Panc1 (cell line): ENCODE results near the gene HADH. TPM values are rescaled to one million over a fixed set of nuclear protein-coding genes. Genes with fewer than 3 reads are reported as not detected.

ENCODE experiments used
- ATAC-seq: fragments of 200-7000 bp; cut with Tn5 transposase; 2 replicates; pipeline ENCODE4 v1.9.1; 2020; ENCODE audit warnings: mild to moderate bottlenecking, moderate library complexity
- BruUV-seq: library from RNA; stranded (reverse); fragments of 400-500 nt; replicated peaks from 2 replicates; lab custom pipeline; 2021; lab: Mats Ljungman, UMichigan
- CTCF ChIA-PET: fragments of 300-600 bp; sonication (Branson Sonifier 250); formaldehyde crosslinking; loops from one replicate; lab custom pipeline; 2022; ENCODE audit warnings: antibody characterized with exemption; lab: Charles Lee
- POLR2A ChIA-PET: fragments of 300-600 bp; sonication (Branson Sonifier 250); formaldehyde crosslinking; loops from one replicate; lab custom pipeline; 2022; ENCODE audit warnings: antibody characterized with exemption; lab: Charles Lee
- DNase-seq: peaks from one replicate; pipeline ENCODE4 v3.0.0-alpha.2; 2010; ENCODE audit warnings: low read depth, low spot score
- H3K27ac ChIP-seq: 2 replicates; pipeline ENCODE4 v1.5.1; 2011; ENCODE audit warnings: mild to moderate bottlenecking, low read length, inconsistent platforms
- H3K27me3 ChIP-seq: fragments of 200-500 bp; sonication (Bioruptor generic); 2 replicates; pipeline ENCODE4 v1.6.0; 2014; ENCODE audit warnings: low read length, inconsistent platforms; ENCODE audit not compliant: control insufficient read depth, insufficient read depth
- H3K36me3 ChIP-seq: fragments of 200-500 bp; sonication (Bioruptor generic); 2 replicates; pipeline ENCODE4 v1.5.1; 2014; ENCODE audit warnings: inconsistent platforms, mild to moderate bottlenecking, low read length, moderate library complexity; ENCODE audit not compliant: control insufficient read depth, insufficient read depth
- H3K4me1 ChIP-seq: 2 replicates; pipeline ENCODE4 v1.5.1; 2011; ENCODE audit warnings: inconsistent platforms, mild to moderate bottlenecking, low read length, moderate library complexity; ENCODE audit not compliant: control insufficient read depth, insufficient read depth
- H3K4me3 ChIP-seq, 2 experiments: 2 replicates each; pipeline ENCODE4 v1.5.1; 2011 to 2012; ENCODE audit warnings: low read depth in 2 of 2, low read length in 2 of 2, mild to moderate bottlenecking in 2 of 2, inconsistent platforms in 1 of 2, moderate library complexity in 1 of 2
- H3K9me3 ChIP-seq: fragments of 200-500 bp; sonication (Bioruptor generic); 2 replicates; pipeline ENCODE4 v1.5.1; 2014; ENCODE audit warnings: low read depth, mild to moderate bottlenecking, inconsistent platforms, low read length, moderate library complexity; ENCODE audit not compliant: control insufficient read depth, insufficient read depth
- POLR2AphosphoS5 ChIP-seq: IDR thresholded peaks from 2 replicates; pipeline ENCODE4 v1.6.1; 2012; ENCODE audit warnings: mild to moderate bottlenecking, low read depth, low read length, moderate library complexity
- SIN3A ChIP-seq: IDR thresholded peaks from 2 replicates; pipeline ENCODE4 v1.6.1; 2012; ENCODE audit warnings: low read depth, mild to moderate bottlenecking, low read length, moderate library complexity, borderline replicate concordance; ENCODE audit not compliant: insufficient read depth
- TCF7L2 ChIP-seq: IDR thresholded peaks from 2 replicates; pipeline ENCODE4 v1.6.1; 2011; ENCODE audit warnings: mild to moderate bottlenecking, low read depth, low read length, inconsistent platforms
- in situ Hi-C: cut with HindIII; loops from 2 replicates; pipeline ENCODE4 v1.10.0; 2016; ENCODE audit warnings: low sequenced_read_pairs, low pct_unique_long_range_greater_than_20kb
- intact Hi-C: fragments of 100-400 bp; cut with micrococcal nuclease; formaldehyde crosslinking; loops from one replicate; pipeline ENCODE4 v1.10.0; 2022; ENCODE audit not compliant: unreplicated experiment
- total RNA-seq: library from RNA; stranded (reverse); gene quantifications from one replicate; pipeline ENCODE4 v1.2.1, GENCODE V29; 2021; ENCODE audit not compliant: unreplicated experiment
- TF ChIP-seq, protein P1 (sequence below): fragments of 450-650 bp; IDR thresholded peaks from 2 replicates; pipeline ENCODE4 v1.5.1; 2017; ENCODE audit warnings: mild to moderate bottlenecking
- TF ChIP-seq, protein P2 (sequence below), 2 experiments: IDR thresholded peaks; 2 replicates each; pipeline ENCODE4 v1.6.1; 2011 to 2012; ENCODE audit warnings: low read depth in 2 of 2, control low read depth in 1 of 2, low read length in 1 of 2, mild to moderate bottlenecking in 1 of 2, moderate library complexity in 1 of 2; ENCODE audit not compliant: insufficient read depth in 1 of 2

The HADH gene
- total RNA-seq, 1 experiment from 2014 or later, result 20.0 TPM

DNA sequence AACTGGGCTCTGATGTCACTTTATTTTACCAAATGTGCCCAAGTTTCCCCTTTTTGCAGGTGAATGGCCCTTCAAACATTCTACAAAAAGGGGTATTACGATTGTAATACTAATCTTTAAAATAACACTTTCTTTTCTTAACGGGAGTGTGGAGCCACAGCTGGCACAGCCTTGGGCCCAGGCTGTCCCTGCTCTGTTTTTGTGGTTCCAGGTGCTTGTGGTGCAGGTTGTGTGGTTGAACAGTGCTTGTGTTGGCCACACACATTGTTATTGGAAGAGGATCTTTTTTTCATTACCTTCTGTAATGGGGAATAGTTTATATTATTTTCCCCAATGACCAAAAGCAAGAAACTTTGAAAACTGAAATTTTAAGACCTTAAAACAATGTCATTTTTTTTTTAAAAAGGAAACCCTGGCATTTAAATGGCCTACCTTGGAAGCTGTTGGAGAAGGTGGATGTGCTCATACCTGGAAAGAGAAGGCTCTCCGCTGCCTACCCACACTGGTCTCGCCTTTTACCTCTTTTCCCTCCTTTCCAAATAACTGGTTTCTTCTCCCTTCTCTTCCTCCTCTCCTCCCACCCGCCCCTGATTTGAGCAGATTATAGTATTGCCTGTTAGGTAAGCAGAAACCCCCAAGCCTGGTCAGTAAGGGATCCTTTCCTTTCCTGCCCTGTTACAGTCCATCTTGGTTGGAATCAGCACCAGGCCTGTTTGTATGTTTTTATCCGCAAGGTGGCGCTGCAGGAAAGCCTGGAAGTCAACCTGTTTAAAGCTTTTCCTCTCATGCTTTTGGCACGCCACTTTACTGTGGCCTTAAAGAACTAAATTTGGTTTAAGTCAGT, 28.6 kb downstream of the HADH start:
- peak; percentile 87 for ATAC-seq
- POLR2A ChIA-PET, result no interaction called here
- intact Hi-C loops, result loop anchor here (5.0 kb wide), 1 partner anchor 554 kb away; no protein-coding TSS in a partner anchor
- Histone ChIP-seq H3K4me3 (no peak overlapping the region), H3K27ac (no peak overlapping the region), H3K9me3 (no peaks in the 10 kb centered on the region), H3K27me3 (no peaks in the 10 kb centered on the region), H3K4me1 (no peaks in the 10 kb centered on the region), H3K36me3 (no peaks in the 10 kb centered on the region)
- no TSS peak for BruUV-seq
- in situ Hi-C loops, result no loop called here
- CTCF ChIA-PET, result interaction anchor here (0.7 to 1.0 kb wide), 2 partner anchors 78 to 554 kb away, joined by 3 to 4 read pairs; no protein-coding TSS in a partner anchor
- TF ChIP-seq, protein P1, sequence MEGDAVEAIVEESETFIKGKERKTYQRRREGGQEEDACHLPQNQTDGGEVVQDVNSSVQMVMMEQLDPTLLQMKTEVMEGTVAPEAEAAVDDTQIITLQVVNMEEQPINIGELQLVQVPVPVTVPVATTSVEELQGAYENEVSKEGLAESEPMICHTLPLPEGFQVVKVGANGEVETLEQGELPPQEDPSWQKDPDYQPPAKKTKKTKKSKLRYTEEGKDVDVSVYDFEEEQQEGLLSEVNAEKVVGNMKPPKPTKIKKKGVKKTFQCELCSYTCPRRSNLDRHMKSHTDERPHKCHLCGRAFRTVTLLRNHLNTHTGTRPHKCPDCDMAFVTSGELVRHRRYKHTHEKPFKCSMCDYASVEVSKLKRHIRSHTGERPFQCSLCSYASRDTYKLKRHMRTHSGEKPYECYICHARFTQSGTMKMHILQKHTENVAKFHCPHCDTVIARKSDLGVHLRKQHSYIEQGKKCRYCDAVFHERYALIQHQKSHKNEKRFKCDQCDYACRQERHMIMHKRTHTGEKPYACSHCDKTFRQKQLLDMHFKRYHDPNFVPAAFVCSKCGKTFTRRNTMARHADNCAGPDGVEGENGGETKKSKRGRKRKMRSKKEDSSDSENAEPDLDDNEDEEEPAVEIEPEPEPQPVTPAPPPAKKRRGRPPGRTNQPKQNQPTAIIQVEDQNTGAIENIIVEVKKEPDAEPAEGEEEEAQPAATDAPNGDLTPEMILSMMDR, result peak; percentile 90
- TF ChIP-seq TCF7L2, result no peak
- TF ChIP-seq, protein P2, sequence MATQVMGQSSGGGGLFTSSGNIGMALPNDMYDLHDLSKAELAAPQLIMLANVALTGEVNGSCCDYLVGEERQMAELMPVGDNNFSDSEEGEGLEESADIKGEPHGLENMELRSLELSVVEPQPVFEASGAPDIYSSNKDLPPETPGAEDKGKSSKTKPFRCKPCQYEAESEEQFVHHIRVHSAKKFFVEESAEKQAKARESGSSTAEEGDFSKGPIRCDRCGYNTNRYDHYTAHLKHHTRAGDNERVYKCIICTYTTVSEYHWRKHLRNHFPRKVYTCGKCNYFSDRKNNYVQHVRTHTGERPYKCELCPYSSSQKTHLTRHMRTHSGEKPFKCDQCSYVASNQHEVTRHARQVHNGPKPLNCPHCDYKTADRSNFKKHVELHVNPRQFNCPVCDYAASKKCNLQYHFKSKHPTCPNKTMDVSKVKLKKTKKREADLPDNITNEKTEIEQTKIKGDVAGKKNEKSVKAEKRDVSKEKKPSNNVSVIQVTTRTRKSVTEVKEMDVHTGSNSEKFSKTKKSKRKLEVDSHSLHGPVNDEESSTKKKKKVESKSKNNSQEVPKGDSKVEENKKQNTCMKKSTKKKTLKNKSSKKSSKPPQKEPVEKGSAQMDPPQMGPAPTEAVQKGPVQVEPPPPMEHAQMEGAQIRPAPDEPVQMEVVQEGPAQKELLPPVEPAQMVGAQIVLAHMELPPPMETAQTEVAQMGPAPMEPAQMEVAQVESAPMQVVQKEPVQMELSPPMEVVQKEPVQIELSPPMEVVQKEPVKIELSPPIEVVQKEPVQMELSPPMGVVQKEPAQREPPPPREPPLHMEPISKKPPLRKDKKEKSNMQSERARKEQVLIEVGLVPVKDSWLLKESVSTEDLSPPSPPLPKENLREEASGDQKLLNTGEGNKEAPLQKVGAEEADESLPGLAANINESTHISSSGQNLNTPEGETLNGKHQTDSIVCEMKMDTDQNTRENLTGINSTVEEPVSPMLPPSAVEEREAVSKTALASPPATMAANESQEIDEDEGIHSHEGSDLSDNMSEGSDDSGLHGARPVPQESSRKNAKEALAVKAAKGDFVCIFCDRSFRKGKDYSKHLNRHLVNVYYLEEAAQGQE (IDR thresholded peaks at IDR 0.05; ENCODE audit: insufficient read depth in 1 of 2, low read depth in 2 of 2, low read length in 1 of 2), result no peak
- no peak for TF ChIP-seq POLR2AphosphoS5
- TF ChIP-seq SIN3A, result no peak
- peak; percentile 36 for DNase-seq

DNA sequence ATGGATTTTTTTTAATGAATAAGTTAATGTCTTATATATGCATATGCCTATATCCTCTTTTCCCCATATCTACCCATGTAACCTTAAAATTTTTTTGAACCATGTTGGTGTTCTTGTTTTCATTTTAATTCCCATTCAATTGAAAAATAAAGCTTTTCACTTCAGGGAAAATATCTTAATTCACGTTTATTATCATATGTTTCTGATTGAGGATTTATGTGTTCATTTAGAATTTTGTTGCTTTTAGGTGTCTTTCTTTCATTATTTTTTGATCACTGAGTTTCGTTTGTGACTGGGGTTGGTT, 29.1 kb downstream of the HADH start:
- CTCF ChIA-PET, result interaction anchor here (0.6 to 1.0 kb wide), 3 partner anchors 77 to 554 kb away, joined by 3 to 4 read pairs (median 3); no protein-coding TSS in a partner anchor
- no peaks in the 10 kb centered on the region for H3K27me3 ChIP-seq
- ATAC-seq (no peak), DNase-seq (no peak)
- intact Hi-C loops (loop anchor here (5.0 kb wide), 1 partner anchor 553 kb away; no protein-coding TSS in a partner anchor), in situ Hi-C loops (no loop called here)
- POLR2A ChIA-PET, result no interaction called here
- no TSS peak for BruUV-seq
- no peaks in the 10 kb centered on the region for H3K9me3 ChIP-seq
- H3K27ac ChIP-seq, result no peak overlapping the region
- no peaks in the 10 kb centered on the region for H3K4me1 ChIP-seq
- TF ChIP-seq, protein P1, result peak; percentile 55
- no peak for TF ChIP-seq SIN3A
- no peak overlapping the region for H3K4me3 ChIP-seq
- no peaks in the 10 kb centered on the region for H3K36me3 ChIP-seq
